ENCODE results near the gene MCOLN1. TPM values are rescaled to one million over a fixed set of nuclear protein-coding genes. Genes with fewer than 3 reads are reported as not detected.
A peak's percentile ranks its signal among the peaks of the same experiment; 100 is the strongest.

MCOLN1 gene
- total RNA-seq, 1 donor from 2014 or later: 5.2 TPM

DNA sequence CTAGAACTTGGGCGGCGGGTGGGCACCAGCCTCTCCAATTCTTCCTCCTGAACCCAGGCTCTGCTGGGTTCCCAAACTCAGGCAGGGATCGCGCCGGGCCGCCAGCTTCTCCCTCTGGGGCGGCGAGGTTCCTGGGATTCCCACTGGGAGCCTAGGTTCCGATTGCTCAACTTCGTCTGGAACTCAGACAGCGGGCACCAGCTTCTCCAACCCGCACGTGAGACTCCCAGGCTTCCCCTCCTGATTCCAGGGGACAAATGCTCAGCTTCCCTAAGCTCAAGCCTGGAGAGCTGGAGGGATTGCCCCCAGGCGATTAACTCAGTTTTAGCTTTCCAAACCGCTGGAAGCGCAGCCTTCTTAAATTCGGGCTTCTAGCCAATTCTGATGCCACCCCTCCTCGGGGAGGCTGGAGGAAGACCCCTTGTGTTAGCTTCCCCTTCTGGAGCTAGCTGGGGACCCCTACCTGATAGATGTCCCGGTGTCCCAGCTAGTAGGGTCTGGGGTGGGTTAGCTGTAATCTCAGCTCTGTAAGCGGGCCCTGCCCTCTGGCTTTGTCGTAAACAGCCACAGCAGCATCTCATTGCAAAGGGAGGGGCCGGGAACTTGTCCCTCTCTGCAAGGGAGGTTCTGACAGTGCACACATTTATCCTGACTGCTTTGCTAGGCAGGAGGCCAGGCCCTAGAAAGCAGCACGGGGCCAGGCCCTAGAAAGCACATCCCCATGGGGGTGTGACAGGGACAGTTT lies 671 bp downstream of the MCOLN1 start:
- H3K9ac ChIP-seq (ENCODE audit: low read depth in 1 of 3, low read length in 3 of 3): peak overlapping the region; percentile 76 to 83 (median 81)
- peak overlapping the region; percentile 72 to 81 (median 76) for H3K4me3 ChIP-seq (ENCODE audit: low read length in 3 of 3)
- peaks cover 19 to 22% (median 20%) of the 10 kb centered on the region in 3 donors for H3K36me3 ChIP-seq (ENCODE audit: control insufficient read depth in 3 of 3, insufficient read depth in 3 of 3, low read length in 3 of 3)
- no peaks in the 10 kb centered on the region for H3K27me3 ChIP-seq (ENCODE audit: control insufficient read depth in 3 of 3, insufficient read depth in 3 of 3, low read length in 3 of 3)
- H3K9me3 ChIP-seq (ENCODE audit: control insufficient read depth in 3 of 3, low read length in 3 of 3): no peaks in the 10 kb centered on the region
- H3K4me1 ChIP-seq (ENCODE audit: control insufficient read depth in 3 of 3, insufficient read depth in 3 of 3, low read length in 3 of 3): peaks cover 16 to 25% (median 21%) of the 10 kb centered on the region in 3 donors
- H3K27ac ChIP-seq (ENCODE audit: low read depth, low read length): peak overlapping the region; percentile 37

DNA sequence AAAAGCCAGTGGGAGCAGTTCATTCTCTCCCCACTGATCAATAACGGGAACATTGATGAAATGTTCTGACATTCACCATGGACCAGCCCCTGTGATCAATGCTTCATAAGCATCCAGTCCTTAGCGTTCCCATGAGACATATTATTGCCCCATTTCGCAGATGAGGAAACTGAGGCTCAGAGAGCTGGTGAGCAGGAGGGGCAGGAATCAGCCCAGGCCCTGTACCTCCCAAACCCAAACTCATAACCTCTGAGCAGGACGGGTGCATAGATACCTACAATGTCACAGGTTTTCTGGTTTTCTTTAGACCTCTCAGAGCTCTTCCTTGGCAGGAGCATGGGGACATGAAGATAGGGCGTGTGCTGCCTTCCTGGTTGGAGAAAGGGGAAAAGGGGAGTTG lies 2.1 kb downstream of the MCOLN1 start:
- H3K27me3 ChIP-seq (ENCODE audit: control insufficient read depth in 3 of 3, insufficient read depth in 3 of 3, low read length in 3 of 3): no peaks in the 10 kb centered on the region
- peaks cover 28 to 31% (median 30%) of the 10 kb centered on the region in 3 donors for H3K36me3 ChIP-seq (ENCODE audit: control insufficient read depth in 3 of 3, insufficient read depth in 3 of 3, low read length in 3 of 3)
- no peaks in the 10 kb centered on the region for H3K9me3 ChIP-seq (ENCODE audit: control insufficient read depth in 3 of 3, low read length in 3 of 3)
- H3K4me1 ChIP-seq (ENCODE audit: control insufficient read depth in 3 of 3, insufficient read depth in 3 of 3, low read length in 3 of 3): peaks cover 16 to 25% (median 21%) of the 10 kb centered on the region in 3 donors
- H3K27ac ChIP-seq (ENCODE audit: low read depth, low read length): no peak overlapping the region
- H3K4me3 ChIP-seq (ENCODE audit: low read length in 3 of 3): no peak overlapping the region
- H3K9ac ChIP-seq (ENCODE audit: low read depth in 1 of 3, low read length in 3 of 3): no peak overlapping the region

DNA sequence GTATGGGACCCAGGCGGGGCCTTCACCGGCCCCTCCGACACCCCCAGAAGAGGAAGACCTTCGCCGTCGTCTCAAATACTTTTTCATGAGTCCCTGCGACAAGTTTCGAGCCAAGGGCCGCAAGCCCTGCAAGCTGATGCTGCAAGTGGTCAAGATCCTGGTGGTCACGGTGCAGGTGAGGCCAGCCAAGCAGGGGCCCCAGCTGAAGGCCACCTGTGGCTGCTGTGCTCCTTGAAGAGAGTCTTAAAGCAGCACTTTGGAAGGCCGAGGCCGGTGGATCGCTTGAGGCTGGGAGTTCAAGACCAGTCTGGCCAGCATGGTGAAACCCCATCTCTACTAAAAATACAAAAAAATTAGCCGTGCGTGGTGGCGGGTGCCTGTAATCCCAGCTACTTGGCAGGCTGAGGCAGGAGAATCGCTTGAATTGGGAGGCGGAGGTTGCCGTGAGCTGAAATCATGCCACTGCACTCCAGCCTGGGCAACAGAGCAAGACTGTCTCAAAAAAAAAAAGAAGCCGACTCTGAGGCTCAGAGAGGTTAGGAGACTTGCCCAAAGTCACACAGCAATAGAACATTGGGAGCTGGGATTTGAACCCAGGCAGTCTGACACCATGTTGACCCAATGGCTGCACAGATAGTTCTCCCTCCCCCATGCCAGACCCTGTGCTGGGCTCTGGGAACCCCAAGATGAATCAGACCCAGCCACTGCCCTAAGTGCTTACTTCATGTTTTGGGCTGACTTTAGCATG lies 2.7 kb downstream of the MCOLN1 start:
- no peak overlapping the region for H3K27ac ChIP-seq (ENCODE audit: low read depth, low read length)
- H3K27me3 ChIP-seq (ENCODE audit: control insufficient read depth in 3 of 3, insufficient read depth in 3 of 3, low read length in 3 of 3): no peaks in the 10 kb centered on the region
- H3K4me1 ChIP-seq (ENCODE audit: control insufficient read depth in 3 of 3, insufficient read depth in 3 of 3, low read length in 3 of 3): peaks cover 16 to 25% (median 21%) of the 10 kb centered on the region in 3 donors
- H3K9me3 ChIP-seq (ENCODE audit: control insufficient read depth in 3 of 3, low read length in 3 of 3): no peaks in the 10 kb centered on the region
- peaks cover 30 to 31% (median 31%) of the 10 kb centered on the region in 3 donors for H3K36me3 ChIP-seq (ENCODE audit: control insufficient read depth in 3 of 3, insufficient read depth in 3 of 3, low read length in 3 of 3)
- no peak overlapping the region for H3K4me3 ChIP-seq (ENCODE audit: low read length in 3 of 3)
- H3K9ac ChIP-seq (ENCODE audit: low read depth in 1 of 3, low read length in 3 of 3): no peak overlapping the region

DNA sequence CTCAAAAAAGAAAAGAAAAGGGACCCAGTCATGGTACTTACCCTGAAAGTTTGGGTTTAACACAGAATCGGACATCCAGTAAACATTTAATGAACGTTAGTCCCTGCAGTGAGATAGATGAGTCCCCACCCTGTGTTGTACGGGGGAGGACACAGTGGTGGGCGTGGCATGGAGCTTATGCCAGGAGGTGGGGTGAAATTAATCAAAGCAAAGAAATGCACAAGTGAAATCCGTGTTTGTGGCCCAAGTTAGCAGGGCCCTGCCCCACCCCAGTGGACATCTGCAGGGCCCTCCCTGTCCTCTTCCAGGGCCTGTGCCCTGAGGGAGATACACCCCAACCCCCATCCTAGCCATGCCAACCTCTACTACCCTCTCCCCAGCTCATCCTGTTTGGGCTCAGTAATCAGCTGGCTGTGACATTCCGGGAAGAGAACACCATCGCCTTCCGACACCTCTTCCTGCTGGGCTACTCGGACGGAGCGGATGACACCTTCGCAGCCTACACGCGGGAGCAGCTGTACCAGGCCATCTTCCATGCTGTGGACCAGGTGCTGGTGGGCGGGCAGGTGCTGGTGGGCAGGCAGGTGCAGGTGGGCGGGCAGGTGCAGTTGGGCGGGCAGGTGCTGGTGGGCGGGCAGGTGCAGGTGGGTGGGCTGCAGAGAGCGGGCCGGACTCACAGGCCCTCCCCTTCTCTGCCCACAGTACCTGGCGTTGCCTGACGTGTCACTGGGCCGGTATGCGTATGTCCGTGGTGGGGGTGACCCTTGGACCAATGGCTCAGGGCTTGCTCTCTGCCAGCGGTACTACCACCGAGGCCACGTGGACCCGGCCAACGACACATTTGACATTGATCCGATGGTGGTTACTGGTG lies 3.9 kb downstream of the MCOLN1 start:
- Histone ChIP-seq H3K4me1 (ENCODE audit: control insufficient read depth in 3 of 3, insufficient read depth in 3 of 3, low read length in 3 of 3) (peaks cover 16 to 21% (median 18%) of the 10 kb centered on the region in 3 donors), H3K9ac (ENCODE audit: low read depth in 1 of 3, low read length in 3 of 3) (no peak overlapping the region), H3K9me3 (ENCODE audit: control insufficient read depth in 3 of 3, low read length in 3 of 3) (no peaks in the 10 kb centered on the region), H3K36me3 (ENCODE audit: control insufficient read depth in 3 of 3, insufficient read depth in 3 of 3, low read length in 3 of 3) (peaks cover 30 to 33% (median 33%) of the 10 kb centered on the region in 3 donors), H3K27me3 (ENCODE audit: control insufficient read depth in 3 of 3, insufficient read depth in 3 of 3, low read length in 3 of 3) (no peaks in the 10 kb centered on the region), H3K4me3 (ENCODE audit: low read length in 3 of 3) (no peak overlapping the region), H3K27ac (ENCODE audit: low read depth, low read length) (no peak overlapping the region)

DNA sequence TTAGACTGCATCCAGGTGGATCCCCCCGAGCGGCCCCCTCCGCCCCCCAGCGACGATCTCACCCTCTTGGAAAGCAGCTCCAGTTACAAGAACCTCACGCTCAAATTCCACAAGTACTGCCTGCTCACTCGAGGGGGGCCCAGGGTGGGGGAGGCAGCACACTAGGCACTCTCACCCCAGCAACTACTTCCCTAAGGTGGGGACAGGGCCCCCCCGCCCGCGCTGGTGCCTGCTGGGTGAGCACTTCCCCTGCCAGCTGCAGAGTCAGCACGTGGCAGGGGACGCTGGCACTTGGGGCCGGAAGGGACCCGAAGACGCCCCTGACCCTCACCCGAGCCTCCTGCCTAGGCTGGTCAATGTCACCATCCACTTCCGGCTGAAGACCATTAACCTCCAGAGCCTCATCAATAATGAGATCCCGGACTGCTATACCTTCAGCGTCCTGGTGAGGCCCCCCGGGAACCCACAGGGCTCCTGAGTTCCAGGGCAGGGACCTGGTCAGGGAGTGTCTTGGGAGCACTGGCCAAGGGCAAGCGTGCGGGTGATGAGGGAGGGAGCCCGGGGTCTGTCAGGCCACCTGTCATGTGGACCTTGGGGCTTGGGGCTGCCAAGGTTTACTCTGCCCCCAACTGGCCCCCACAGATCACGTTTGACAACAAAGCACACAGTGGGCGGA lies 5.2 kb downstream of the MCOLN1 start:
- no peak overlapping the region for H3K9ac ChIP-seq (ENCODE audit: low read depth in 1 of 3, low read length in 3 of 3)
- no peaks in the 10 kb centered on the region for H3K9me3 ChIP-seq (ENCODE audit: control insufficient read depth in 3 of 3, low read length in 3 of 3)
- H3K4me1 ChIP-seq (ENCODE audit: control insufficient read depth in 3 of 3, insufficient read depth in 3 of 3, low read length in 3 of 3): peaks cover 9 to 14% (median 9%) of the 10 kb centered on the region in 3 donors
- no peak overlapping the region for H3K27ac ChIP-seq (ENCODE audit: low read depth, low read length)
- H3K4me3 ChIP-seq (ENCODE audit: low read length in 3 of 3): no peak overlapping the region
- no peaks in the 10 kb centered on the region for H3K27me3 ChIP-seq (ENCODE audit: control insufficient read depth in 3 of 3, insufficient read depth in 3 of 3, low read length in 3 of 3)
- peaks cover 33% of the 10 kb centered on the region in 3 donors for H3K36me3 ChIP-seq (ENCODE audit: control insufficient read depth in 3 of 3, insufficient read depth in 3 of 3, low read length in 3 of 3)

DNA sequence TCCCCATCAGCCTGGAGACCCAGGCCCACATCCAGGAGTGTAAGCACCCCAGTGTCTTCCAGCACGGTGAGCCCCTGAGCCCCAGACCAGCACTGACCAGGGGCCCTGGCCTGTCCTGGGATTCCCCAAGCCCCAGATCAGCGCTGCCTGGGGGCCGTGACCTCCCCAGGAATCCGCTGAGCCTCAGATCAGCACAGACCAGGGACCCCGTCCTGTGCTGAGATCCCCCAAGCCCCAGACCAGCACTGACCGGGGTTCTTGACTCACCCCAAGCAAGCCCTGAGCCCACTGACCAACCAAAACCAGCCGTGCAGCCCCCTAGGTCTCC lies 5.7 kb downstream of the MCOLN1 start:
- Histone ChIP-seq H3K4me3 (ENCODE audit: low read length in 3 of 3) (no peak overlapping the region), H3K36me3 (ENCODE audit: control insufficient read depth in 3 of 3, insufficient read depth in 3 of 3, low read length in 3 of 3) (peaks cover 33 to 36% (median 33%) of the 10 kb centered on the region in 3 donors), H3K9me3 (ENCODE audit: control insufficient read depth in 3 of 3, low read length in 3 of 3) (no peaks in the 10 kb centered on the region), H3K27ac (ENCODE audit: low read depth, low read length) (no peak overlapping the region), H3K9ac (ENCODE audit: low read depth in 1 of 3, low read length in 3 of 3) (no peak overlapping the region), H3K27me3 (ENCODE audit: control insufficient read depth in 3 of 3, insufficient read depth in 3 of 3, low read length in 3 of 3) (no peaks in the 10 kb centered on the region), H3K4me1 (ENCODE audit: control insufficient read depth in 3 of 3, insufficient read depth in 3 of 3, low read length in 3 of 3) (peaks cover 5 to 12% (median 8%) of the 10 kb centered on the region in 3 donors)

DNA sequence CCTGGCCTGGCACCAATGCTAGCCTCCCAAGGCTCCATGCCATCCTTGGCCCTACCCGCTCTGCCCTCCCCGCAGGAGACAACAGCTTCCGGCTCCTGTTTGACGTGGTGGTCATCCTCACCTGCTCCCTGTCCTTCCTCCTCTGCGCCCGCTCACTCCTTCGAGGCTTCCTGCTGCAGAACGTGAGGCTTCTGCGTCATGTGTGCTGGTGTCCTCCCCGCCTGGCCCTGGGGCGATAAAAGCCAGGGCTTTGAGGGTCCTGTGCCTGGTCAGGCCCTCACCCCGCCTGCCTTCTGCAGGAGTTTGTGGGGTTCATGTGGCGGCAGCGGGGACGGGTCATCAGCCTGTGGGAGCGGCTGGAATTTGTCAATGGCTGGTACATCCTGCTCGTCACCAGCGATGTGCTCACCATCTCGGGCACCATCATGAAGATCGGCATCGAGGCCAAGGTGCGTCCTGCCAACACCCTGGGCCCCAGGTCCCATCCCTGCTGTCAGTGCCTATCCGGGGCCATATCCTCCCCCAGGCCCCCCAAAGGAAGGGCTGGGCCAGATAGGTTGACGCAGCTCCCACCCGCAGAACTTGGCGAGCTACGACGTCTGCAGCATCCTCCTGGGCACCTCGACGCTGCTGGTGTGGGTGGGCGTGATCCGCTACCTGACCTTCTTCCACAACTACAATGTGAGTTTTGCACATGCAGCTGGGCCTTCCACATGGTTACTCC lies 6.3 kb downstream of the MCOLN1 start:
- H3K36me3 ChIP-seq (ENCODE audit: control insufficient read depth in 3 of 3, insufficient read depth in 3 of 3, low read length in 3 of 3): peaks cover 33 to 36% (median 33%) of the 10 kb centered on the region in 3 donors
- no peak overlapping the region for H3K9ac ChIP-seq (ENCODE audit: low read depth in 1 of 3, low read length in 3 of 3)
- H3K27me3 ChIP-seq (ENCODE audit: control insufficient read depth in 3 of 3, insufficient read depth in 3 of 3, low read length in 3 of 3): no peaks in the 10 kb centered on the region
- peaks cover 6 to 11% (median 8%) of the 10 kb centered on the region in 3 donors for H3K4me1 ChIP-seq (ENCODE audit: control insufficient read depth in 3 of 3, insufficient read depth in 3 of 3, low read length in 3 of 3)
- no peak overlapping the region for H3K4me3 ChIP-seq (ENCODE audit: low read length in 3 of 3)
- H3K27ac ChIP-seq (ENCODE audit: low read depth, low read length): no peak overlapping the region
- no peaks in the 10 kb centered on the region for H3K9me3 ChIP-seq (ENCODE audit: control insufficient read depth in 3 of 3, low read length in 3 of 3)

DNA sequence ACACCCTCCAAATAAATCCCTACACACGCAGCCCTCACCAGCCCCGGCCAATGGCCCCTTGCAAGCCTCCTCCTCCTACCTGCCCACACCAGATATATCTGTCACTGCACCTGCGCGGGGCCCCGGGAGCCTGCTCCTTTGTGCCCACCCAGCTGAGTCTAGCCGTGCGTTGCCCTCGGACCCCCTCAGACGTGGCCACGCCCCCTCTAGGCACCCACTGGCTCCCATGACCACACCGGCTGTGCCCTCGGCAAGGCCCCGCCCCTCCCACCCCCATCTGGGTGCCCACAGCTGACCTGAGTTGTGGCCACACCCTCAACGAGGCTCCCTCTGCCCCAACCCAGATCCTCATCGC lies 6.8 kb downstream of the MCOLN1 start:
- peaks cover 33 to 35% (median 33%) of the 10 kb centered on the region in 3 donors for H3K36me3 ChIP-seq (ENCODE audit: control insufficient read depth in 3 of 3, insufficient read depth in 3 of 3, low read length in 3 of 3)
- no peaks in the 10 kb centered on the region for H3K9me3 ChIP-seq (ENCODE audit: control insufficient read depth in 3 of 3, low read length in 3 of 3)
- no peak overlapping the region for H3K27ac ChIP-seq (ENCODE audit: low read depth, low read length)
- H3K4me1 ChIP-seq (ENCODE audit: control insufficient read depth in 3 of 3, insufficient read depth in 3 of 3, low read length in 3 of 3): peaks cover 6 to 9% (median 7%) of the 10 kb centered on the region in 3 donors
- no peaks in the 10 kb centered on the region for H3K27me3 ChIP-seq (ENCODE audit: control insufficient read depth in 3 of 3, insufficient read depth in 3 of 3, low read length in 3 of 3)
- no peak overlapping the region for H3K4me3 ChIP-seq (ENCODE audit: low read length in 3 of 3)
- H3K9ac ChIP-seq (ENCODE audit: low read depth in 1 of 3, low read length in 3 of 3): no peak overlapping the region
